BJ (cell line): ENCODE results near the gene CEACAM21. TPM values are rescaled to one million over a fixed set of nuclear protein-coding genes. Genes with fewer than 3 reads are reported as not detected.

Experiments
- CTCF ChIA-PET: fragments of 350-600 bp; formaldehyde crosslinking; extraction: SDS; loops from one replicate; lab custom pipeline; 2021; ENCODE audit warnings: antibody characterized with exemption, inconsistent platforms; lab: Yijun Ruan, JAX
- POLR2A ChIA-PET: fragments of 300-600 bp; sonication (Branson Sonifier 250); formaldehyde crosslinking; extraction: SDS; loops from one replicate; lab custom pipeline; 2021; ENCODE audit warnings: antibody characterized with exemption; lab: Charles Lee
- DNase-seq: peaks from one replicate; pipeline ENCODE4 v3.0.0-alpha.2; 2011; ENCODE audit warnings: low read depth
- H3K27me3 ChIP-seq: 2 replicates; pipeline ENCODE4 v1.6.0; 2011; ENCODE audit warnings: low read length; ENCODE audit not compliant: control insufficient read depth, insufficient read depth
- H3K36me3 ChIP-seq: 2 replicates; pipeline ENCODE4 v1.5.1; 2011; ENCODE audit warnings: low read length; ENCODE audit not compliant: control insufficient read depth, insufficient read depth
- H3K4me3 ChIP-seq: 2 replicates; pipeline ENCODE4 v1.5.1; 2011; ENCODE audit warnings: low read depth, mild to moderate bottlenecking, control low read depth, low read length
- polyA plus RNA-seq: library from polyadenylated mRNA; depleted of rRNA; stranded (reverse); fragments of >200 nt; gene quantifications from 2 replicates; pipeline ENCODE4 v1.2.3, GENCODE V29; 2011
- TF ChIP-seq, protein P1 (sequence below): IDR thresholded peaks from 2 replicates; pipeline ENCODE4 v1.5.1; 2011; ENCODE audit warnings: low read depth, mild to moderate bottlenecking, control low read depth, inconsistent platforms, low read length, moderate library complexity; ENCODE audit not compliant: insufficient read depth

CEACAM21 gene
- polyA plus RNA-seq, 1 experiment: not detected

DNA sequence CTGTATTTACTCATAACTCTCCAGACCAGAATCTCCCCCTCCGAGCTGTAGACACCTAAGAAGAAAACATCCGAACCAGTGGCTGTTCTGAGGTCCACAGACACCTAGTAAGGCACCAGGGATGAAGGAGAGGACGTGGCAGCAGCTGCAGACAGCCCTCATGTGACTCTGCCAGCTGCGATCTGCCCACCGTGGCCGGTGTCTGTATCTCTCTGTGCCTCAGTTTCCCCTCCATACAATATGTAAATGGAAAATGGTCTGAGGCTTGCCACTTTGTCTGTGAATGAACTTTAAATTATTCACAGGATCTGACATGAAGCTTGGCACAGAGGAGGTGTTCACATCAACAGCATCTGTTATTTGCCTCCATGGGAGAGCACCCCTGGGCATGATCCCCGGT is 48.5 kb downstream of the CEACAM21 start:
- CTCF ChIA-PET: interaction anchor here (0.8 kb wide), 1 partner anchor 18 kb away, joined by 3 read pairs; no protein-coding TSS in a partner anchor
- Histone ChIP-seq H3K27me3 (peaks cover 1% of the 10 kb centered on the region; the same call in 1 of the 2 replicates), H3K4me3 (no peak overlapping the region), H3K36me3 (no peaks in the 10 kb centered on the region)
- POLR2A ChIA-PET: no interaction called here
- DNase-seq: no peak
- TF ChIP-seq, protein P1, sequence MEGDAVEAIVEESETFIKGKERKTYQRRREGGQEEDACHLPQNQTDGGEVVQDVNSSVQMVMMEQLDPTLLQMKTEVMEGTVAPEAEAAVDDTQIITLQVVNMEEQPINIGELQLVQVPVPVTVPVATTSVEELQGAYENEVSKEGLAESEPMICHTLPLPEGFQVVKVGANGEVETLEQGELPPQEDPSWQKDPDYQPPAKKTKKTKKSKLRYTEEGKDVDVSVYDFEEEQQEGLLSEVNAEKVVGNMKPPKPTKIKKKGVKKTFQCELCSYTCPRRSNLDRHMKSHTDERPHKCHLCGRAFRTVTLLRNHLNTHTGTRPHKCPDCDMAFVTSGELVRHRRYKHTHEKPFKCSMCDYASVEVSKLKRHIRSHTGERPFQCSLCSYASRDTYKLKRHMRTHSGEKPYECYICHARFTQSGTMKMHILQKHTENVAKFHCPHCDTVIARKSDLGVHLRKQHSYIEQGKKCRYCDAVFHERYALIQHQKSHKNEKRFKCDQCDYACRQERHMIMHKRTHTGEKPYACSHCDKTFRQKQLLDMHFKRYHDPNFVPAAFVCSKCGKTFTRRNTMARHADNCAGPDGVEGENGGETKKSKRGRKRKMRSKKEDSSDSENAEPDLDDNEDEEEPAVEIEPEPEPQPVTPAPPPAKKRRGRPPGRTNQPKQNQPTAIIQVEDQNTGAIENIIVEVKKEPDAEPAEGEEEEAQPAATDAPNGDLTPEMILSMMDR: no peak

DNA sequence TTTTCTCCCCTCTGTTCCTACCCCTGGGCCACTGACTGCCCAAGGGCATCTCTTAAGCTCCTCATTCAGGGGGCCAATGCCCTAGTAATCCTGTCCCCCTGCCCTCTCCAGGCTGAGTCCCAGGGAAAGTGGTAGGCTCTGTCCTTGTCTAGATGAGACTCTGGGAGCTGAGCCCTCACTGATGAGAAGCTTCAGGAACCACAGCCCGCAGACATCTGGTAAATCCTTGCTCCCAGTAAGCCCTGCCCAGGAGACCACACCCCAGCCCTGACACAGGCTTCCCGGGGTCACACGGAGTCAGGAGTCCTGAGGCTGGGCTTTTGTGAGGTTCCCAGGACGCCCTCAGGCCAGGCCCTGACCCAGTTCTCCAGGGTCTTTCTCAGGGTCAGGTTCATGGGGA is 49.0 kb downstream of the CEACAM21 start:
- TF ChIP-seq, protein P1: no peak
- no peaks in the 10 kb centered on the region for H3K36me3 ChIP-seq
- H3K27me3 ChIP-seq: peaks cover 1% of the 10 kb centered on the region; the same call in 1 of the 2 replicates
- no peak for DNase-seq
- no peak overlapping the region for H3K4me3 ChIP-seq
- CTCF ChIA-PET: interaction anchor here (0.8 kb wide), 1 partner anchor 17 kb away, joined by 3 read pairs; no protein-coding TSS in a partner anchor
- POLR2A ChIA-PET: no interaction called here

DNA sequence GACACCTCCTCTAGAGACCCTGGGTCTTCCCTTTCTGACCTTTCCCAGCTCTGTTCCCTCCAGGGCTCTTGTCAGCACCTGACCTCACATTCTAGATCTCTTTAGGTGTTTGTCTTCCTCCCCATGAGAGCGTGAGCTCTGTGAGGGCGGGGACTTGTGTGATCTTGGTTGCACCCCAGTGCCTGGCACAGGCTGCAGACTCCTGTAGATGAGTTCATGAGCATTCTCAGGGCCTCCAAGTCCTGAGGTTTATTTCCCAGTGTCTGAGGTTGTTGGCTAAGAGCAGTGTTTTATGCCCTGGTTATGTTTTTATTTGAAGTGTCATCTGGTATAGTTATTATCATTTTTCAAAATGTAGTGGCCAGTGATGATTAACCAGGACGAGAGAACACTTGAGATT is 50.3 kb downstream of the CEACAM21 start:
- ChIA-PET POLR2A (no interaction called here), CTCF (no interaction called here)
- DNase-seq: no peak

DNA sequence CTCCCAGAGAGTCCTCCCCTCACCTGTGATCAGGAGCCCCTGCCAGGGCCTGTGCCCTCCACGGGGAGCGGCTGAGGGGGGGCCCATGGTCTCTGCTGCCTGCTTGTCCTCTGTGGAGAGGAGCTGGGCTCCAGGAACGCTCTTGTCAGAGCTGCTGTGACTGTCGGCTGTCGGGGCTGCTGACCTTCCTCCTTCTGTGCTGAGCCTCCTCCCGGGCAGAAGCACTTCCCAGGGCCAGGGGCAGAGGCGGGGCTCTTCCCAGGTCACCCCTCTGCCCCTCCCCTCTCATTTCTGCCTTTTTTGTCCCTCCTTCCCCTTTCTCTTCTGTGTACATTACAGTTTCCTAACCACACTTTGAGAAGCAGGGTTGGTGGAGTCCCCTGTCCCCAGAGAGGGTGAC is 50.9 kb downstream of the CEACAM21 start, which contains the start of gene CEACAM4:
CEACAM4 (minus strand) TSS at position 198 of the 400 bp plus-strand sequence; CDS start at position 87, 111 bp downstream.
- TF ChIP-seq, protein P1: no peak
- CTCF ChIA-PET: no interaction called here
- POLR2A ChIA-PET: no interaction called here
- H3K4me3 ChIP-seq: no peak within 1 kb of the TSS
- H3K27me3 ChIP-seq: peaks cover 1% of the 10 kb centered on the region; the same call in 1 of the 2 replicates
- no peaks in the 10 kb centered on the region for H3K36me3 ChIP-seq
- no peak for DNase-seq

More for the DNA sequence above, 50.3 kb downstream of the CEACAM21 start:
- H3K27me3 ChIP-seq: peaks cover 1% of the 10 kb centered on the region; the same call in 1 of the 2 replicates
- no peak overlapping the region for H3K4me3 ChIP-seq
- H3K36me3 ChIP-seq: no peaks in the 10 kb centered on the region
- TF ChIP-seq, protein P1: no peak

DNA sequence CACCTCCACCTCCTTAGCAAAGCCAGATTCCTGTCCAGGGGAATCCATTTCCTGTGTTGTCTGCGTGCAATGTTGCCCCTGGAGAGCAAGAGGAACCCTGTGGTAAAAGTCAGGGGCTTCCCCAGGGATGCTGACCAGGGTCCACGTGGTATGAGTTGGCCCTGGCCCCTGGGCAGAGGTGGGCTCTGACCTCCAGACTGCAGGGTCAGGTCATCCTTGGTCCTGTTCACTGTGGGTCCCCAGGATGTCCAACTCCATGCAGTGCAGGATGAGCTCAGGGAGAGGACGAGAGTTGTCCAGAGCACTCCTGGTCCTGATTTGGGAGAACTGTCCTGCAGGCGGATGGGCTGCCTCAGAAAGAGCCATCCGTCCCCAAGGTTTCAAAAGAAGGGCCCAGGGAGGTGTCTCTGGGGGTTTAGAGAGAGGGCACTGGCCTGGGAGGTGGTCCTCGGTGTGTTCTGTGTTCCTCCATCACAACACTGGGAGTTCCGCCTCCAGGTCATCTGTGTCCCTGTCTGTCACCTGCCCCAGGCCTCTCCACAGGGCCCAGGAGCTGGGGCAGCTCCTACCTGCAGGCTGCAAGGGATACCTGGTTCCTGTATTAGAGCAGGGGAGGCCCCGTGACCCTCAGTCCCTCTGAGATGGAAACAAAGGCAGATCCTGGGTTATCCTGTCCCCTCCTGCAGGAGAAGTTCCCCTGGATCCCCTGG is 52.2 kb downstream of the CEACAM21 start:
- no peaks in the 10 kb centered on the region for H3K36me3 ChIP-seq
- ChIA-PET POLR2A (no interaction called here), CTCF (interaction anchor here (1.1 kb wide), 1 partner anchor 13 kb away, joined by 3 read pairs; no protein-coding TSS in a partner anchor)
- no peak for DNase-seq
- TF ChIP-seq, protein P1: no peak
- no peak overlapping the region for H3K4me3 ChIP-seq
- H3K27me3 ChIP-seq: peaks cover 1% of the 10 kb centered on the region; the same call in 1 of the 2 replicates
